B cell (primary cell): Measurements from ENCODE around the gene CDKAL1. TPM values are rescaled to one million over a fixed set of nuclear protein-coding genes. Genes with fewer than 3 reads are reported as not detected.

ENCODE experiments used
- ATAC-seq: fragments of 200-7000 bp; cut with Tn5 transposase; one replicate; pipeline ENCODE4 v1.10.0; 2021; ENCODE audit warnings: low read depth, mild to moderate bottlenecking, moderate number of reproducible peaks, moderate library complexity
- CTCF ChIA-PET: fragments of 350-600 bp; sonication (Branson Sonifier 250); formaldehyde crosslinking; loops from one replicate; lab custom pipeline; 2021; ENCODE audit warnings: antibody characterized with exemption, inconsistent platforms; lab: Charles Lee
- POLR2A ChIA-PET: fragments of 350-600 bp; sonication (Branson Sonifier 250); formaldehyde crosslinking; loops from one replicate; lab custom pipeline; 2021; ENCODE audit warnings: antibody characterized with exemption; lab: Charles Lee
- DNase-seq: peaks from one replicate; pipeline ENCODE4 v3.0.0; 2013
- H2AFZ ChIP-seq: 2 replicates; pipeline ENCODE4 v1.6.1; 2012; ENCODE audit warnings: mild to moderate bottlenecking, low read depth, low read length; ENCODE audit not compliant: insufficient read depth, poor library complexity, severe bottlenecking
- H3K27ac ChIP-seq, 2 donors: 1 replicate in 1 of 2; 2 replicates in 1 of 2; pipeline ENCODE4 v1.5.1; 2012 to 2013; ENCODE audit warnings: low read length in 2 of 2, mild to moderate bottlenecking in 2 of 2, moderate library complexity in 1 of 2
- H3K27me3 ChIP-seq, 4 experiments: fragments of 200-600 bp in 1 of 4; sonication (generic) in 1 of 4; replicated peaks in 1 of 4; 1 replicate in 2 of 4; 2 replicates in 2 of 4; pipeline versions ENCODE4 v1.6.1 to v1.7.0; 2013 to 2016; ENCODE audit warnings: low read length in 3 of 4, mild to moderate bottlenecking in 2 of 4, mixed read lengths in 1 of 4, moderate library complexity in 1 of 4; ENCODE audit not compliant: insufficient read depth in 4 of 4, control insufficient read depth in 3 of 4; ENCODE audit errors: control extremely low read depth in 1 of 4
- H3K36me3 ChIP-seq, 2 experiments: replicated peaks in 1 of 2; 1 replicate in 1 of 2; 2 replicates in 1 of 2; pipeline versions ENCODE4 v1.6.1 to v1.7.1; 2013; ENCODE audit warnings: low read length in 1 of 2; ENCODE audit not compliant: insufficient read depth in 2 of 2, control insufficient read depth in 1 of 2; ENCODE audit errors: control extremely low read depth in 1 of 2, extremely low read depth in 1 of 2
- H3K4me1 ChIP-seq, 2 donors: fragments of 200-600 bp in 1 of 2; sonication (generic) in 1 of 2; 1 replicate in 1 of 2; 2 replicates in 1 of 2; pipeline versions ENCODE4 v1.5.1 to v1.6.1; 2013 to 2017; ENCODE audit warnings: low read length in 2 of 2; ENCODE audit not compliant: control insufficient read depth in 2 of 2, insufficient read depth in 2 of 2
- H3K4me2 ChIP-seq: replicated peaks from 2 replicates; pipeline ENCODE3; 2012; ENCODE audit warnings: mild to moderate bottlenecking, low read depth, low read length; ENCODE audit not compliant: poor library complexity, severe bottlenecking
- H3K4me3 ChIP-seq, 5 experiments: fragments of 200-600 bp in 1 of 5; sonication (generic) in 1 of 5; 1 replicate in 3 of 5; 2 replicates in 2 of 5; pipeline versions ENCODE4 v1.5.1 to v1.7.0; 2011 to 2016; ENCODE audit warnings: low read length in 4 of 5, mild to moderate bottlenecking in 4 of 5, low read depth in 2 of 5, control low read depth in 1 of 5, moderate library complexity in 1 of 5; ENCODE audit not compliant: insufficient read depth in 1 of 5; ENCODE audit errors: control extremely low read depth in 1 of 5, extremely low read depth in 1 of 5
- H3K79me2 ChIP-seq: fragments of 200-600 bp; sonication (generic); one replicate; pipeline ENCODE4 v1.6.0; 2016; ENCODE audit warnings: low read length; ENCODE audit not compliant: control insufficient read depth, insufficient read depth
- H3K9ac ChIP-seq: fragments of 200-600 bp; sonication (generic); 2 replicates; pipeline ENCODE4 v1.6.1; 2017; ENCODE audit warnings: mild to moderate bottlenecking, low read length, moderate library complexity
- H3K9me3 ChIP-seq, 3 donors: one replicate each; pipeline versions ENCODE4 v1.6.1 to v1.7.1; 2013; ENCODE audit warnings: low read length in 2 of 3; ENCODE audit not compliant: control insufficient read depth in 2 of 3, insufficient read depth in 1 of 3; ENCODE audit errors: control extremely low read depth in 1 of 3
- H4K20me1 ChIP-seq: 2 replicates; pipeline ENCODE4 v1.6.0; 2012; ENCODE audit warnings: mild to moderate bottlenecking, low read length; ENCODE audit not compliant: insufficient read depth, control insufficient read depth, poor library complexity, severe bottlenecking
- H3K27ac Mint-ChIP-seq: one replicate; pipeline ENCODE4 v1.8.0; 2021; ENCODE audit warnings: mixed read lengths
- H3K27me3 Mint-ChIP-seq: one replicate; pipeline ENCODE4 v1.8.0; 2021; ENCODE audit warnings: mixed read lengths
- H3K4me1 Mint-ChIP-seq: one replicate; pipeline ENCODE4 v1.8.0; 2021; ENCODE audit warnings: mixed read lengths
- H3K4me3 Mint-ChIP-seq: one replicate; pipeline ENCODE4 v1.8.0; 2021; ENCODE audit warnings: mixed read lengths
- H3K9me3 Mint-ChIP-seq: one replicate; pipeline ENCODE4 v1.8.0; 2022; ENCODE audit warnings: mixed read lengths; ENCODE audit not compliant: insufficient read depth
- EZH2 ChIP-seq: IDR thresholded peaks from 2 replicates; pipeline ENCODE4 v1.6.1; 2012; ENCODE audit warnings: borderline replicate concordance, low read depth, mild to moderate bottlenecking, moderate library complexity, low read length; ENCODE audit not compliant: insufficient read depth, poor library complexity, severe bottlenecking
- WGBS: methylation state at CpG from one replicate; pipeline ENCODE4 v1.1.5; 2013; ENCODE audit warnings: missing lambda C conversion rate; ENCODE audit not compliant: insufficient coverage; 5-methylcytosine and 5-hydroxymethylcytosine counted together
- intact Hi-C: fragments of 100-400 bp; cut with micrococcal nuclease; formaldehyde crosslinking; loops from one replicate; pipeline ENCODE4 v1.10.0; 2022
- polyA plus RNA-seq: library from polyadenylated mRNA; depleted of rRNA; stranded (reverse); fragments of >200 nt; gene quantifications from 2 replicates; pipeline ENCODE4 v1.2.3, GENCODE V29; 2012
- total RNA-seq, 2 donors: library from RNA; stranded (reverse); fragments of 120-200 nt in 1 of 2; gene quantifications; 1 replicate in 1 of 2; 2 replicates in 1 of 2; pipeline versions ENCODE4 v1.2.3 to v1.2.4, GENCODE V29; 2013 to 2022
- TF ChIP-seq, protein P1 (sequence below): fragments of 200-600 bp; IDR thresholded peaks from one replicate; pipeline ENCODE4 v1.8.0; 2022; ENCODE audit warnings: antibody characterized with exemption, mild to moderate bottlenecking

Gene CDKAL1
- total and polyA plus RNA-seq, 2 donors (not counting 1 experiment from before 2014, with no cell fraction given): 6.1 to 33.3 TPM

DNA sequence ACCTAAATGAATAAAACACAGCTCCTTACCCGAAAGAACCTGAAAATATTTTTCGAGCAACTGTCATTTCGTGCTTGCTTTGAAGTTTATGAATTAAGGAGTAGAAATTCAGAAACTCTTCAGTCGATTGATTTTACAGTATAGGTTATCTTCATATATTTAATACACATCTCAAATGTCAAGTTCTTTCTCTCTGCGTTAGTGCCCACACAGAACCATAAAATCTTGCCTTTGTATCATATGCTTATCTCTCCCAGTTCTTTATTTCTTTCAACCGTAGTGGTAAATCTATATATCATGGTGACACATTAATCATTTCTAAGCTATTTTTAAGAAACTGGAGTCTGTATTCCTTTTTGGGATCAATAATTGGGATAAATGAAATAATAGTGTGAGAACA, 397.5 kb downstream of the CDKAL1 start:
- H3K4me3 ChIP-seq: no peak overlapping the region
- H3K4me1 Mint-ChIP-seq: no peaks in the 10 kb centered on the region
- no peaks in the 10 kb centered on the region for H4K20me1 ChIP-seq
- intact Hi-C loops: no loop called here
- ChIA-PET CTCF (interaction anchor here (0.7 kb wide), 1 partner anchor 9 kb away, joined by 3 read pairs; no protein-coding TSS in a partner anchor), POLR2A (no interaction called here)
- H3K27ac ChIP-seq: no peak overlapping the region
- ATAC-seq (no peak), DNase-seq (no peak)
- H3K9me3 ChIP-seq: no peaks in the 10 kb centered on the region
- no peak overlapping the region for H2AFZ ChIP-seq
- H3K27me3 Mint-ChIP-seq: no peaks in the 10 kb centered on the region
- no peak overlapping the region for H3K27ac Mint-ChIP-seq
- no peak overlapping the region for H3K4me3 Mint-ChIP-seq
- WGBS: no CpG with 5 or more reads among the region's 6 CpGs
- no peaks in the 10 kb centered on the region for H3K36me3 ChIP-seq
- H3K79me2 ChIP-seq: no peaks in the 10 kb centered on the region
- no peaks in the 10 kb centered on the region for H3K9me3 Mint-ChIP-seq
- no peaks in the 10 kb centered on the region for H3K4me1 ChIP-seq
- no peaks in the 10 kb centered on the region for H3K27me3 ChIP-seq
- TF ChIP-seq, protein P1, sequence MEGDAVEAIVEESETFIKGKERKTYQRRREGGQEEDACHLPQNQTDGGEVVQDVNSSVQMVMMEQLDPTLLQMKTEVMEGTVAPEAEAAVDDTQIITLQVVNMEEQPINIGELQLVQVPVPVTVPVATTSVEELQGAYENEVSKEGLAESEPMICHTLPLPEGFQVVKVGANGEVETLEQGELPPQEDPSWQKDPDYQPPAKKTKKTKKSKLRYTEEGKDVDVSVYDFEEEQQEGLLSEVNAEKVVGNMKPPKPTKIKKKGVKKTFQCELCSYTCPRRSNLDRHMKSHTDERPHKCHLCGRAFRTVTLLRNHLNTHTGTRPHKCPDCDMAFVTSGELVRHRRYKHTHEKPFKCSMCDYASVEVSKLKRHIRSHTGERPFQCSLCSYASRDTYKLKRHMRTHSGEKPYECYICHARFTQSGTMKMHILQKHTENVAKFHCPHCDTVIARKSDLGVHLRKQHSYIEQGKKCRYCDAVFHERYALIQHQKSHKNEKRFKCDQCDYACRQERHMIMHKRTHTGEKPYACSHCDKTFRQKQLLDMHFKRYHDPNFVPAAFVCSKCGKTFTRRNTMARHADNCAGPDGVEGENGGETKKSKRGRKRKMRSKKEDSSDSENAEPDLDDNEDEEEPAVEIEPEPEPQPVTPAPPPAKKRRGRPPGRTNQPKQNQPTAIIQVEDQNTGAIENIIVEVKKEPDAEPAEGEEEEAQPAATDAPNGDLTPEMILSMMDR: no peak
- no peak overlapping the region for H3K4me2 ChIP-seq
- no peak overlapping the region for H3K9ac ChIP-seq

DNA sequence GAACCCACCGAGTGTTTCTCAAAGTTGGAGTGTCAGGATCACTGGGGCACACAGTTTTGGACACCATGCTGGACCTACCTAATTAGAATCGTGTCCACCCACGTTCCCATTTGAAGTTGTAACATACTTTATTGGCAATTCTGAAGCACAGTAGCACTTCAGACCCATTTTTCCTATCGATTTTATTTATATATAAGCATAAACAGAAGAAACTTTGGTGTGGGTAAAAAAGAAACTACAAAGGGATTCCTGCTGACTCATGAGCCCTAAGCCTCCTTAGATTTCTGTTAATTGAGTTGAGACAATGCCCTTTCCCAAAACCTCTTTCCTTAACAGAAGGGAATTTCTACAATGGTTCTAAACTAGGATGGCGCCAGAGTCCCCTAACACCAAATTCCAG, 398.0 kb downstream of the CDKAL1 start:
- no peak overlapping the region for H3K4me2 ChIP-seq
- DNase-seq: no peak
- POLR2A ChIA-PET: no interaction called here

More for the DNA sequence above, 398.0 kb downstream of the CDKAL1 start:
- H3K27me3 ChIP-seq: no peaks in the 10 kb centered on the region
- no peaks in the 10 kb centered on the region for H3K4me1 ChIP-seq
- H3K4me3 ChIP-seq: no peak overlapping the region
- Mint-ChIP-seq H3K9me3 (no peaks in the 10 kb centered on the region), H3K27ac (no peak overlapping the region), H3K4me3 (no peak overlapping the region), H3K27me3 (no peaks in the 10 kb centered on the region), H3K4me1 (no peaks in the 10 kb centered on the region)
- CTCF ChIA-PET: interaction anchor here (0.7 kb wide), 1 partner anchor 9 kb away, joined by 3 read pairs; no protein-coding TSS in a partner anchor
- no peaks in the 10 kb centered on the region for H4K20me1 ChIP-seq
- intact Hi-C loops: no loop called here
- H3K9ac ChIP-seq: no peak overlapping the region
- no peaks in the 10 kb centered on the region for H3K9me3 ChIP-seq
- no peak overlapping the region for H2AFZ ChIP-seq
- WGBS: no CpG with 5 or more reads among the region's 5 CpGs
- H3K27ac ChIP-seq: no peak overlapping the region
- no peak for ATAC-seq
- no peaks in the 10 kb centered on the region for H3K79me2 ChIP-seq
- no peaks in the 10 kb centered on the region for H3K36me3 ChIP-seq
- TF ChIP-seq EZH2: no peak
- TF ChIP-seq, protein P1: no peak
